Spleen (tissue), 11 donors: ENCODE results near the gene TTC39B. TPM values are rescaled to one million over a fixed set of nuclear protein-coding genes. Genes with fewer than 3 reads are reported as not detected.

Experiments
- DNase-seq: peaks from one replicate; pipeline ENCODE4 v3.0.0-alpha.2; 2020
- H3K27ac ChIP-seq, 8 donors: fragments of 200-600 bp; sonication (generic) in 7 of 8; 1 replicate in 4 of 8; 2 replicates in 4 of 8; pipeline versions ENCODE4 v1.5.0 to v1.8.0; 2016 to 2021; ENCODE audit warnings: inconsistent platforms in 4 of 8, mild to moderate bottlenecking in 4 of 8, moderate library complexity in 1 of 8
- H3K27me3 ChIP-seq, 7 donors: fragments of 200-600 bp; sonication (generic) in 6 of 7; replicated peaks in 1 of 7; 1 replicate in 4 of 7; 2 replicates in 3 of 7; pipeline versions ENCODE4 v1.5.0 to v1.8.0; 2016 to 2021; ENCODE audit warnings: inconsistent platforms in 3 of 7, mild to moderate bottlenecking in 1 of 7
- H3K36me3 ChIP-seq, 6 donors: fragments of 200-600 bp; sonication (generic) in 5 of 6; 1 replicate in 4 of 6; 2 replicates in 2 of 6; pipeline versions ENCODE4 v1.5.0 to v1.8.0; 2016 to 2021; ENCODE audit warnings: inconsistent platforms in 2 of 6
- H3K4me1 ChIP-seq, 6 donors: fragments of 200-600 bp; sonication (generic) in 5 of 6; 1 replicate in 3 of 6; 2 replicates in 3 of 6; pipeline versions ENCODE4 v1.5.0 to v1.8.0; 2016 to 2021; ENCODE audit warnings: inconsistent platforms in 3 of 6
- H3K4me3 ChIP-seq, 8 donors: fragments of 200-600 bp; sonication (generic) in 7 of 8; 1 replicate in 4 of 8; 2 replicates in 4 of 8; pipeline versions ENCODE4 v1.5.0 to v1.8.0; 2016 to 2021; ENCODE audit warnings: inconsistent platforms in 4 of 8, mild to moderate bottlenecking in 4 of 8, moderate library complexity in 2 of 8
- H3K9me3 ChIP-seq, 8 donors: fragments of 200-600 bp; sonication (generic) in 7 of 8; 1 replicate in 4 of 8; 2 replicates in 4 of 8; pipeline versions ENCODE4 v1.5.0 to v1.8.0; 2016 to 2021; ENCODE audit warnings: inconsistent platforms in 4 of 8
- CTCF ChIP-seq, 11 experiments: fragments of 200-600 bp in 7 of 11; fragments of 450-650 bp in 4 of 11; sonication (generic) in 4 of 11; IDR thresholded peaks in 8 of 11; conservative IDR thresholded peaks in 3 of 11; 1 replicate in 7 of 11; 2 replicates in 4 of 11; pipeline versions ENCODE4 v1.4.0 to v1.8.0; 2016 to 2021; ENCODE audit warnings: antibody characterized with exemption in 11 of 11, inconsistent platforms in 4 of 11, mild to moderate bottlenecking in 1 of 11
- POLR2A ChIP-seq, 3 donors: fragments of 450-650 bp; IDR thresholded peaks; one replicate each; pipeline ENCODE4 v1.5.1; 2017; ENCODE audit warnings: antibody characterized with exemption in 3 of 3, mild to moderate bottlenecking in 1 of 3
- POLR2AphosphoS5 ChIP-seq, 3 donors: sonication (generic); formaldehyde crosslinking; IDR thresholded peaks; one replicate each; pipeline ENCODE4 v1.5.1; 2017; ENCODE audit warnings: antibody characterized with exemption in 3 of 3
- WGBS, 5 donors: extraction: QIAGEN DNeasy Blood & Tissue Kit in 3 of 5; methylation state at CpG; one replicate each; pipeline versions ENCODE4 v1.1.5 to v1.1.7; 2013 to 2018; 5-methylcytosine and 5-hydroxymethylcytosine counted together
- intact Hi-C: fragments of 100-400 bp; cut with DNase I; formaldehyde crosslinking; loops from one replicate; pipeline ENCODE4 v1.15.0; 2023; ENCODE audit warnings: low total_unique reads
- polyA plus RNA-seq, 3 donors: library from polyadenylated mRNA; stranded (reverse); fragments of 200-250 nt; gene quantifications; one replicate each; pipeline ENCODE4 v1.2.1, GENCODE V29; 2013
- small RNA-seq, 4 donors: library from RNA; depleted of rRNA; stranded (forward); fragments of <200 nt; gene quantifications; one replicate each; pipeline ENCODE3, GENCODE V24; 2016
- total RNA-seq, 7 donors: library from RNA; depleted of rRNA in 3 of 7; stranded (reverse); fragments of >200 nt in 3 of 7; fragmentation: NEBNext Ultra II Directional in 4 of 7; extraction: Animal tissue kit (Norgen Biotek cat#: 25700) in 4 of 7; gene quantifications; one replicate each; pipeline versions ENCODE4 v1.1.0 to v1.2.1, GENCODE V29; 2016 to 2021
- donor health status: healthy with polysubstance abuse.
- donor health status: DM: no; HTN: no; CAD: no; lungs with moderate emphysema.
- donor health status: DM: no; HTN: no; CAD: no.
- donor health status: Bipolar disorder and iron deficiency.
- donor health status: healthy.
- donor health status: DM: no; HTN: no; CAD: no.
- donor health status: DM: yes; HTN: yes; CAD: no.

TTC39B gene
- total and polyA plus RNA-seq, 10 donors, result 4.8 to 24.1 (median 19.0) TPM

GRCh38 chr9:15116130-15116580 lies 190.9 kb downstream of the TTC39B start:
- intact Hi-C loops, result no loop called here
- H3K4me1 ChIP-seq, result no peaks in the 10 kb centered on the region
- no peak overlapping the region for H3K4me3 ChIP-seq
- no peaks in the 10 kb centered on the region for H3K36me3 ChIP-seq
- H3K27me3 ChIP-seq, result peaks cover 0 to 27% (median 0%) of the 10 kb centered on the region in 7 donors
- no peaks in the 10 kb centered on the region for H3K9me3 ChIP-seq
- DNase-seq, result no peak
- H3K27ac ChIP-seq, result no peak overlapping the region
- 68 to 87% (median 76%) methylated on average over 7 of the region's 7 CpGs for WGBS, 5 donors
- no peak for TF ChIP-seq POLR2A (IDR thresholded peaks at IDR 0.05)
- TF ChIP-seq CTCF (IDR thresholded peaks at IDR 0.05 in 8 of 11, conservative IDR thresholded peaks at IDR 0.05 in 3 of 11), result no peak
- TF ChIP-seq POLR2AphosphoS5 (IDR thresholded peaks at IDR 0.05), result no peak

GRCh38 chr9:15115702-15116101 lies 191.3 kb downstream of the TTC39B start:
- no peak for DNase-seq
- intact Hi-C loops, result no loop called here
- WGBS, 5 donors, result 83 to 85% (median 83%) methylated on average over 5 of the region's 5 CpGs
- Histone ChIP-seq H3K4me3 (no peak overlapping the region), H3K27ac (no peak overlapping the region), H3K9me3 (no peaks in the 10 kb centered on the region), H3K4me1 (no peaks in the 10 kb centered on the region), H3K36me3 (no peaks in the 10 kb centered on the region), H3K27me3 (peaks cover 0 to 27% (median 0%) of the 10 kb centered on the region in 7 donors)
- TF ChIP-seq POLR2AphosphoS5 (IDR thresholded peaks at IDR 0.05) (no peak), POLR2A (IDR thresholded peaks at IDR 0.05) (no peak)

DNA sequence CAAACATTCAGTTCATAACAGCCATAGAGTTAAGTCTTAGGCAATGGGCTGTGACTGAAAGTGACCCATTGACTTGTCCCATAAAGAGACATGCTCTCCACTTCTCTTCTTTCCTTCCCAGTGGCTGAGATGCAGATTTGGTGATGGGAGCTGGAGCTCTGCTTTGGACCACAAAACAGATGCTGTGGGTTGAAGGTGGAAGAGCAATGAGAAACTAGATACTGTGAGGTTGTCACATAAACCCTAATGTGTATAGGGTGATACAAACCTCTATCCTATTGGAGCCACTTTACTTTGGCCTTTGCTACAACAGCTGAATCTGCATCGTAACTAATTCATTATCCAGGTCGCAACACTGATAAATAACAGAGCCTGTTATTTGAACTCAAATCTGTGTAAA lies 192.0 kb downstream of the TTC39B start:
- no peak overlapping the region for H3K27ac ChIP-seq
- WGBS, 5 donors, result 79 to 96% (median 93%) methylated on average over 2 of the region's 2 CpGs
- intact Hi-C loops, result no loop called here
- H3K4me3 ChIP-seq, result no peak overlapping the region
- H3K36me3 ChIP-seq, result no peaks in the 10 kb centered on the region
- H3K4me1 ChIP-seq, result no peaks in the 10 kb centered on the region
- DNase-seq, result no peak
- H3K9me3 ChIP-seq, result no peaks in the 10 kb centered on the region
- peaks cover 0 to 27% (median 0%) of the 10 kb centered on the region in 7 donors for H3K27me3 ChIP-seq
- TF ChIP-seq POLR2A (IDR thresholded peaks at IDR 0.05) (no peak), CTCF (IDR thresholded peaks at IDR 0.05 in 8 of 11, conservative IDR thresholded peaks at IDR 0.05 in 3 of 11) (no peak), POLR2AphosphoS5 (IDR thresholded peaks at IDR 0.05) (no peak)

Small RNA genes within 50 kb of the gene (small RNA-seq; reads per million reads assigned to genes)
- 0 reads per million in 4 donors for gene RNU6-559P

Other genes with a start within 250 kb of the TTC39B start
- 10 to 100 TPM; 27.7 to 45.8 (median 34.4) TPM for gene SNAPC3, start 115.7 kb upstream of the TTC39B start, total RNA-seq
- gene SNAPC3, start 115.7 kb upstream of the TTC39B start, polyA plus RNA-seq, result 10 to 100 TPM in 2 of 3 donors, 1 to 10 TPM in 1; 6.4 to 13.5 (median 10.2) TPM
- 100 to 1,000 TPM in 2 of 7 donors, 10 to 100 TPM in 5; 55.5 to 121 (median 66.0) TPM for gene PSIP1, start 203.8 kb upstream of the TTC39B start, total RNA-seq
- gene PSIP1, start 203.8 kb upstream of the TTC39B start, polyA plus RNA-seq, result 10 to 100 TPM; 38.1 to 52.0 (median 44.6) TPM
- gene CCDC171, start 245.8 kb upstream of the TTC39B start, total RNA-seq, result 1 to 10 TPM in 6 of 7 donors, under 1 TPM in 1; 0.91 to 4.0 (median 2.2) TPM
- under 1 TPM; 0.38 to 0.82 (median 0.80) TPM for gene CCDC171, start 245.8 kb upstream of the TTC39B start, polyA plus RNA-seq